Left ventricle myocardium inferior (tissue), 1 donor: ENCODE results near the gene SMCO4. TPM values are rescaled to one million over a fixed set of nuclear protein-coding genes. Genes with fewer than 3 reads are reported as not detected.
A peak's percentile ranks its signal among the peaks of the same experiment; 100 is the strongest.

Experiments used
- DNase-seq: peaks from one replicate; pipeline ENCODE4 v3.0.0-alpha.2; 2020
- H3K27ac ChIP-seq: fragments of 200-600 bp; replicated peaks from 2 replicates; pipeline ENCODE4 v1.8.0; 2021
- H3K27me3 ChIP-seq: fragments of 200-600 bp; 2 replicates; pipeline ENCODE4 v1.8.0; 2021; ENCODE audit warnings: low read depth
- H3K36me3 ChIP-seq: fragments of 200-600 bp; 2 replicates; pipeline ENCODE4 v1.8.0; 2021
- H3K4me1 ChIP-seq: fragments of 200-600 bp; 2 replicates; pipeline ENCODE4 v1.8.0; 2021
- H3K4me3 ChIP-seq: fragments of 200-600 bp; 2 replicates; pipeline ENCODE4 v1.8.0; 2021; ENCODE audit warnings: mild to moderate bottlenecking, moderate library complexity
- H3K9me3 ChIP-seq: fragments of 200-600 bp; replicated peaks from 2 replicates; pipeline ENCODE4 v1.8.0; 2021
- intact Hi-C: fragments of 100-400 bp; cut with micrococcal nuclease; formaldehyde crosslinking; loops from one replicate; pipeline ENCODE4 v1.11.0; 2022
- total RNA-seq: library from RNA; stranded (reverse); fragmentation: NEBNext Ultra II Directional; extraction: Animal tissue kit (Norgen Biotek cat#: 25700); gene quantifications from one replicate; pipeline ENCODE4 v1.2.1, GENCODE V29; 2021
- TF ChIP-seq, protein P1 (sequence below): fragments of 200-600 bp; IDR thresholded peaks from 2 replicates; pipeline ENCODE4 v1.8.0; 2021; ENCODE audit warnings: antibody characterized with exemption, mild to moderate bottlenecking, borderline replicate concordance
- donor health status: DM: no; HTN: yes; CAD: no; lungs with severe emphysema.

The SMCO4 gene
- total RNA-seq, 1 donor from 2014 or later = 57.6 TPM

DNA sequence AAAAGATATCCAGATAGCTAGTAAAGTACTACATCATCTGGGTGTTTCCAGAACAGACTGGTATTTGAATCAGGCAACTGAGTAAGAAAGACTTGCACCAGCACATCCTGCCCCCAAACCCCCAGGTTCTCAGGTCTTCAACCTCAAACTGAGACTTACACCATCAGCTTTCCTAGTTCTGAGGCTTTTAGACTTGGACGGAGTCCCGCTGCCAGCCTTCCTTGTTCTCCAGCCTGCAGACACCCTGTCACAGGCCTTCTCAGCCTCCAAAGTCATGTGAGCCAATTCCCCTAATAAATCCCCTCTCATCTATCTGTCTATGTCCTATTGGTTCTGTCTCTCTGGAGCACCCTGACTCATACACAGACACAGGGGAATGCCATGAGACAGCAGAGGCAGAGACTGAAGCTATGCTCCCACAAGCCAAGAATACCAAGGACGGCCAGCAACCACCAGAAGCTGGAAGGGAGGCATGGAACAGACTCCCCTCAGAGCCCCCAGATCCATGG lies 10.9 kb downstream of the SMCO4 start:
- peak overlapping the region; percentile 37 for H3K27ac ChIP-seq
- DNase-seq = no peak
- H3K36me3 ChIP-seq = no peaks in the 10 kb centered on the region
- no peaks in the 10 kb centered on the region for H3K27me3 ChIP-seq
- H3K4me3 ChIP-seq = no peak overlapping the region
- TF ChIP-seq, protein P1, sequence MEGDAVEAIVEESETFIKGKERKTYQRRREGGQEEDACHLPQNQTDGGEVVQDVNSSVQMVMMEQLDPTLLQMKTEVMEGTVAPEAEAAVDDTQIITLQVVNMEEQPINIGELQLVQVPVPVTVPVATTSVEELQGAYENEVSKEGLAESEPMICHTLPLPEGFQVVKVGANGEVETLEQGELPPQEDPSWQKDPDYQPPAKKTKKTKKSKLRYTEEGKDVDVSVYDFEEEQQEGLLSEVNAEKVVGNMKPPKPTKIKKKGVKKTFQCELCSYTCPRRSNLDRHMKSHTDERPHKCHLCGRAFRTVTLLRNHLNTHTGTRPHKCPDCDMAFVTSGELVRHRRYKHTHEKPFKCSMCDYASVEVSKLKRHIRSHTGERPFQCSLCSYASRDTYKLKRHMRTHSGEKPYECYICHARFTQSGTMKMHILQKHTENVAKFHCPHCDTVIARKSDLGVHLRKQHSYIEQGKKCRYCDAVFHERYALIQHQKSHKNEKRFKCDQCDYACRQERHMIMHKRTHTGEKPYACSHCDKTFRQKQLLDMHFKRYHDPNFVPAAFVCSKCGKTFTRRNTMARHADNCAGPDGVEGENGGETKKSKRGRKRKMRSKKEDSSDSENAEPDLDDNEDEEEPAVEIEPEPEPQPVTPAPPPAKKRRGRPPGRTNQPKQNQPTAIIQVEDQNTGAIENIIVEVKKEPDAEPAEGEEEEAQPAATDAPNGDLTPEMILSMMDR = no peak
- peaks cover 90% of the 10 kb centered on the region for H3K4me1 ChIP-seq
- intact Hi-C loops = no loop called here
- H3K9me3 ChIP-seq = no peaks in the 10 kb centered on the region

DNA sequence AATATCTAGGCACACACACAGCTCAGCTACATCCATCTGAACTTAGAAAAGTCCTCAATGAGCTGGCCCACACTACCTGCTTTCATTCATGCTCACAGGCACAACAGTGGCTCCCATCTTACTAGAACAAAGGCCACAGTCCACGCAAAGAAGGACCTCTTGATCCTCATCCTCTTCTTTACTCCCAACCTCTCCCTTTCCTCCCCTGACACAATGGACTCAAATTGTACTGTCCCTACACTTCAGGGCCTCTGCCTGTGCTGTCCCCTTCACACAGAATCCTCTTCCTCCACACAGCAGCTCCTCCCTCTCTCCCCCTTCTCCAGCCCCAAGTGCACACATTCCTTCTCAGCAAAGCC lies 12.7 kb downstream of the SMCO4 start:
- intact Hi-C loops = no loop called here
- Histone ChIP-seq H3K27ac (peak overlapping the region; percentile 91), H3K4me1 (peaks cover 92% of the 10 kb centered on the region), H3K9me3 (no peaks in the 10 kb centered on the region), H3K27me3 (no peaks in the 10 kb centered on the region), H3K4me3 (no peak overlapping the region), H3K36me3 (no peaks in the 10 kb centered on the region)
- TF ChIP-seq, protein P1 = no peak
- no peak for DNase-seq

DNA sequence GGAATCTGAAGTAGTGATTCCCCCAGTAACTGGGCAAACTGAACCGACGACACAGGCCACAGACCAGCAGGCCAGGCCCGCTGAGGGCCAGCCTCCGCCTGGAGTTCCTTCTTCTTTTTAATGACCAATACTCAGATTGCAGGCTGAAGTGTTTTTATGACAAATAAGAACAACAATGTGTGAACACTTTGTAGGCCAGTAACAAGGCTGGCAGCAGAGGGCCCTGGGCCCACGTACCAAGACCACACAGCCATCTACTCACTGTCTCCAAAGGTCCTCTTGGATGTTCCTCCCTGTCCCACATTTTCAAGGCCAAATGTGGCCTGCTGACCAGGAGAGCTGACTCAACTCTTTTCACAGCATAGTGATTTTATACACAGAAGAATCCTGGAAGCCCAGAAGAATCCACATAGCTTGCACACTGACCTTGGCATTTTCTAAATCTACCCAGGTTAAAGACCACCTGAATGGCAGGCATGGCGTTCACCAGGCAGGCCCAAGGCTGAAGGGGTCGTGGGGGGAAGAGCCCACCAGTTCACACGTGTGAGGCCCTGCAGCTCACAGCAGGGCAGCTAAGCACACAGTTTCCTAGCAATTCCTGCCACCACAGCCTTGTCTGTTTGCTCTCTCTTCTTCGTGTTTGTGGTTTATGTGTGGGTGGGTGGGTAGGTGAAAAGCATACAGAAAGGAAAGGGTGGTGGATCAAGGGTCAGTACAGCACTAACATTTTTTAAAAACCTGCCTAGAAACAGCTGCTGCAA lies 13.3 kb downstream of the SMCO4 start:
- Histone ChIP-seq H3K4me3 (peak overlapping the region; percentile 41), H3K36me3 (no peaks in the 10 kb centered on the region), H3K27ac (peak overlapping the region; percentile 91), H3K9me3 (no peaks in the 10 kb centered on the region), H3K27me3 (no peaks in the 10 kb centered on the region), H3K4me1 (peaks cover 92% of the 10 kb centered on the region)
- intact Hi-C loops = no loop called here
- TF ChIP-seq, protein P1 = no peak
- no peak for DNase-seq

DNA sequence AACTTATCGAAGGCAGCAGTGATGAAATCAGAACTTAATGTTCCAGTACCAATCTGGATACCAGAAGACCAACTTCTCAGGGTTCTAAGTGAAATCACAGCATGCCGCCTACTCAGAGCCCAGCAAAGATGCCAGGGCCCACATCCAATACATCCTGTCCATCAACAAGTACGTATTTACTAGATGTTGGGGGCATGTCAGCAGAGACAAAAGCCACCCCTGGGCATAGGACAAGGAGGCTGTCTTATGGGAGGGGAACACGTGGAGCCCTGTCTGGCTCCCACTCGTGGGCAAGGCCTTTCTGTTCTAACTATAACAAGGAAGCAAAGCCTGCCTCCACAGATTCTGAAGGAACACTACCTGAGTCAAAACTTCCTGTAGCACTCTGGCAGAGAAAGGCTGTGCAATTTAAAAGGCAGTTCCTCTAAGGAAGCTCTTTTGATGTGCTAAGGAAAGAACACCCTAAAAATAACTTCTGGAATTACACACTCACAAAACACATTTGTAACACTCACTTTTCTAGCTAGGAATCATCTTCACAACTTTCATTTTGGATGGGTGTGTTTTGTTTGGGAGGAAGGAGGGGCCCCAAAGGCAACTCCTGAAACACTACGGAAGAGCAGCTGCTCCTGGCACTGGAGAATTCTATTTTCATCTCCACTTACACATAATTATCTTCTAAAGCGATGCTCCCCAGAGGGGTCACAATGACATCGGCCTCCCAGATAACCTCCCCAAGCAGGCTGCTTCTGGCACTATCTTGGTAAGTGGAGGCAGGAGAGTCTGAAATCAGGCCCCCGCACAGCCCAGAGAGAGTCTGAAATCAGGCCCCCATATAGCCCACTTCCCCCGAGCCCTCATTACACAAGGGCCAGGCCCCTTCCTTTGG lies 14.2 kb downstream of the SMCO4 start:
- H3K4me3 ChIP-seq = peak overlapping the region; percentile 41
- intact Hi-C loops = no loop called here
- TF ChIP-seq, protein P1 = no peak
- no peaks in the 10 kb centered on the region for H3K36me3 ChIP-seq
- H3K9me3 ChIP-seq = no peaks in the 10 kb centered on the region
- DNase-seq = no peak
- H3K4me1 ChIP-seq = peaks cover 94% of the 10 kb centered on the region
- H3K27ac ChIP-seq = peak overlapping the region; percentile 91
- no peaks in the 10 kb centered on the region for H3K27me3 ChIP-seq

DNA sequence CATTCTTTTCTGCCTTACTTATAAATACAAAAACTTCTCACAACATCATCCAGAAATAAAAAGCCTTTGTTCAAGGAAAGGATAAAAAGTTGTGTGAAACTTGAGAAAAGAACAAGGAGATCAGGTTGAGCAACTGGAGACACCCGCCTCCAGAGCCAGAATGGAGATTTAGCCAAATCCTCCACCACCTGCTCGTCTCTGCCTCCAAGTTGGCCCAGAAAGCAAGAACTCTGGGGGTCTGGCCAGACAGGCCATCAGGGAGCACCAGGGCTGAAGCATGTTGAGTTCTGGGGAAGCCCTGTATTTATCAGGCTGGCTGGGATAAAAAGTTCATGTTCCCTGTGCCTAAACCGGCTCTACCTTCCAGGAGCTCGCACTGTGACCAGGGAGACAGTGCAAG lies 14.9 kb downstream of the SMCO4 start:
- H3K27me3 ChIP-seq = no peaks in the 10 kb centered on the region
- TF ChIP-seq, protein P1 = no peak
- H3K4me3 ChIP-seq = no peak overlapping the region
- H3K4me1 ChIP-seq = peaks cover 95% of the 10 kb centered on the region
- intact Hi-C loops = no loop called here
- no peaks in the 10 kb centered on the region for H3K9me3 ChIP-seq
- no peaks in the 10 kb centered on the region for H3K36me3 ChIP-seq
- H3K27ac ChIP-seq = peak overlapping the region; percentile 91
- peak; percentile 47 for DNase-seq
